ENCODE measurements around the gene LRRFIP2. TPM values are rescaled to one million over a fixed set of nuclear protein-coding genes. Genes with fewer than 3 reads are reported as not detected.

LRRFIP2 gene
- total RNA-seq, 1 donor from 2014 or later = 62.4 TPM

GRCh38 chr3:37071921-37072320 lies 102.5 kb downstream of the LRRFIP2 start:
- Histone ChIP-seq H3K27ac (ENCODE audit: low read depth, low read length) (no peak overlapping the region), H3K4me1 (ENCODE audit: insufficient read depth, low read length) (peaks cover 30% of the 10 kb centered on the region), H3K9me3 (ENCODE audit: insufficient read depth, low read depth, low read length) (no peaks in the 10 kb centered on the region), H3K9ac (ENCODE audit: low read length) (no peak overlapping the region), H4K20me1 (ENCODE audit: insufficient read depth, low read length) (peaks cover 3% of the 10 kb centered on the region), H3K36me3 (ENCODE audit: insufficient read depth, low read length) (peaks cover 6% of the 10 kb centered on the region), H3K4me3 (ENCODE audit: insufficient read depth, low read depth, low read length) (no peak overlapping the region), H3K27me3 (ENCODE audit: insufficient read depth, low read length) (no peaks in the 10 kb centered on the region), H3K79me2 (ENCODE audit: insufficient read depth, low read length) (no peaks in the 10 kb centered on the region), H2AFZ (ENCODE audit: low read depth, low read length) (no peak overlapping the region), H3K4me2 (ENCODE audit: low read length) (peak overlapping the region; percentile 16)
- DNase-seq (ENCODE audit: low read depth) (peak; percentile 86), FAIRE-seq (peak; percentile 29)
- Mint-ChIP-seq H3K4me1 (ENCODE audit: low read depth, unreplicated experiment) (peaks cover 33% of the 10 kb centered on the region), H3K9me3 (ENCODE audit: unreplicated experiment) (peaks cover 2% of the 10 kb centered on the region), H3K36me3 (ENCODE audit: low read depth, unreplicated experiment) (peaks cover 16% of the 10 kb centered on the region), H3K27me3 (ENCODE audit: low read depth, unreplicated experiment) (no peaks in the 10 kb centered on the region), H3K4me3 (ENCODE audit: unreplicated experiment) (no peak overlapping the region), H3K27ac (ENCODE audit: unreplicated experiment) (peak overlapping the region; percentile 80)
- no peak for TF ChIP-seq CTCF (IDR thresholded peaks at IDR 0.05; ENCODE audit: insufficient read depth, low read depth, low read length)
- no peak for TF ChIP-seq EZH2 (IDR thresholded peaks at IDR 0.05; ENCODE audit: insufficient read depth, low read length)

GRCh38 chr3:37068031-37068430 lies 106.4 kb downstream of the LRRFIP2 start:
- H3K79me2 ChIP-seq (ENCODE audit: insufficient read depth, low read length) = no peaks in the 10 kb centered on the region
- Mint-ChIP-seq H3K36me3 (ENCODE audit: low read depth, unreplicated experiment) (peaks cover 19% of the 10 kb centered on the region), H3K27me3 (ENCODE audit: low read depth, unreplicated experiment) (no peaks in the 10 kb centered on the region), H3K27ac (ENCODE audit: unreplicated experiment) (no peak overlapping the region), H3K4me3 (ENCODE audit: unreplicated experiment) (no peak overlapping the region), H3K4me1 (ENCODE audit: low read depth, unreplicated experiment) (peaks cover 27% of the 10 kb centered on the region), H3K9me3 (ENCODE audit: unreplicated experiment) (peaks cover 2% of the 10 kb centered on the region)
- H4K20me1 ChIP-seq (ENCODE audit: insufficient read depth, low read length) = peaks cover 6% of the 10 kb centered on the region
- no peak overlapping the region for H2AFZ ChIP-seq (ENCODE audit: low read depth, low read length)
- no peaks in the 10 kb centered on the region for H3K9me3 ChIP-seq (ENCODE audit: insufficient read depth, low read depth, low read length)
- H3K27ac ChIP-seq (ENCODE audit: low read depth, low read length) = no peak overlapping the region
- FAIRE-seq (no peak), DNase-seq (ENCODE audit: low read depth) (no peak)
- H3K4me2 ChIP-seq (ENCODE audit: low read length) = no peak overlapping the region
- TF ChIP-seq CTCF (IDR thresholded peaks at IDR 0.05; ENCODE audit: insufficient read depth, low read depth, low read length) (no peak), EZH2 (IDR thresholded peaks at IDR 0.05; ENCODE audit: insufficient read depth, low read length) (no peak)
- peaks cover 15% of the 10 kb centered on the region for H3K36me3 ChIP-seq (ENCODE audit: insufficient read depth, low read length)
- peaks cover 15% of the 10 kb centered on the region for H3K4me1 ChIP-seq (ENCODE audit: insufficient read depth, low read length)
- H3K9ac ChIP-seq (ENCODE audit: low read length) = no peak overlapping the region
- H3K4me3 ChIP-seq (ENCODE audit: insufficient read depth, low read depth, low read length) = no peak overlapping the region
- no peaks in the 10 kb centered on the region for H3K27me3 ChIP-seq (ENCODE audit: insufficient read depth, low read length)

- peaks cover 10% of the 10 kb centered on the region for H3K4me1 ChIP-seq (ENCODE audit: insufficient read depth, low read length)
- H2AFZ ChIP-seq (ENCODE audit: low read depth, low read length) = no peak overlapping the region
- peaks cover 24% of the 10 kb centered on the region for H3K4me1 Mint-ChIP-seq (ENCODE audit: low read depth, unreplicated experiment)
- no peak overlapping the region for H3K9ac ChIP-seq (ENCODE audit: low read length)
- H4K20me1 ChIP-seq (ENCODE audit: insufficient read depth, low read length) = peaks cover 4% of the 10 kb centered on the region
- H3K79me2 ChIP-seq (ENCODE audit: insufficient read depth, low read length) = no peaks in the 10 kb centered on the region
- H3K36me3 Mint-ChIP-seq (ENCODE audit: low read depth, unreplicated experiment) = peaks cover 19% of the 10 kb centered on the region
- H3K9me3 ChIP-seq (ENCODE audit: insufficient read depth, low read depth, low read length) = no peaks in the 10 kb centered on the region
- H3K36me3 ChIP-seq (ENCODE audit: insufficient read depth, low read length) = peaks cover 20% of the 10 kb centered on the region
- no peaks in the 10 kb centered on the region for H3K27me3 Mint-ChIP-seq (ENCODE audit: low read depth, unreplicated experiment)
- FAIRE-seq (no peak), DNase-seq (ENCODE audit: low read depth) (no peak)
- TF ChIP-seq EZH2 (IDR thresholded peaks at IDR 0.05; ENCODE audit: insufficient read depth, low read length) (no peak), CTCF (IDR thresholded peaks at IDR 0.05; ENCODE audit: insufficient read depth, low read depth, low read length) (no peak)
- H3K27ac ChIP-seq (ENCODE audit: low read depth, low read length) = no peak overlapping the region
- H3K4me2 ChIP-seq (ENCODE audit: low read length) = no peak overlapping the region
- H3K27me3 ChIP-seq (ENCODE audit: insufficient read depth, low read length) = no peaks in the 10 kb centered on the region
- no peak overlapping the region for H3K4me3 Mint-ChIP-seq (ENCODE audit: unreplicated experiment)
- H3K9me3 Mint-ChIP-seq (ENCODE audit: unreplicated experiment) = peaks cover 2% of the 10 kb centered on the region
- H3K4me3 ChIP-seq (ENCODE audit: insufficient read depth, low read depth, low read length) = no peak overlapping the region
- H3K27ac Mint-ChIP-seq (ENCODE audit: unreplicated experiment) = no peak overlapping the region
These were observed 106.8 kb downstream of the LRRFIP2 start for GRCh38 chr3:37067577-37067976.
